DOHH2 (cell line): ENCODE results near the gene LRP10.

Experiments used
- H3F3A ChIP-seq: fragments of 200-600 bp; sonication (generic), shearing (Covaris generic); 2 replicates; pipeline ENCODE4 v1.6.0; 2016; ENCODE audit warnings: antibody characterized with exemption, mild to moderate bottlenecking; ENCODE audit not compliant: control insufficient read depth, insufficient read depth
- H3K27ac ChIP-seq: fragments of 200-600 bp; sonication (generic); 2 replicates; pipeline ENCODE4 v1.5.1; 2014; ENCODE audit warnings: low read depth, mild to moderate bottlenecking, low read length, moderate library complexity
- H3K27me3 ChIP-seq: fragments of 200-600 bp; sonication (generic); 2 replicates; pipeline ENCODE4 v1.6.1; 2014; ENCODE audit warnings: mild to moderate bottlenecking, low read length, mixed read lengths; ENCODE audit not compliant: control insufficient read depth
- H3K36me3 ChIP-seq: fragments of 200-600 bp; sonication (generic); 2 replicates; pipeline ENCODE4 v1.6.1; 2014; ENCODE audit warnings: mild to moderate bottlenecking, low read length, moderate library complexity, mixed read lengths; ENCODE audit not compliant: control insufficient read depth
- H3K4me1 ChIP-seq: fragments of 200-600 bp; sonication (generic); 2 replicates; pipeline ENCODE4 v1.6.1; 2014; ENCODE audit warnings: mild to moderate bottlenecking, low read length, mixed read lengths; ENCODE audit not compliant: control insufficient read depth
- H3K4me2 ChIP-seq: fragments of 200-600 bp; sonication (generic); 2 replicates; pipeline ENCODE4 v1.6.0; 2014; ENCODE audit warnings: mild to moderate bottlenecking, low read length, moderate library complexity
- H3K4me3 ChIP-seq: fragments of 200-600 bp; sonication (generic); 2 replicates; pipeline ENCODE4 v1.5.1; 2014; ENCODE audit warnings: mild to moderate bottlenecking, low read length, mixed read lengths
- H3K79me2 ChIP-seq: fragments of 200-600 bp; sonication (generic); 2 replicates; pipeline ENCODE4 v1.6.1; 2014; ENCODE audit warnings: mild to moderate bottlenecking, low read length, mixed read lengths; ENCODE audit not compliant: control insufficient read depth
- H3K9me2 ChIP-seq: fragments of 200-600 bp; sonication (generic); replicated peaks from 2 replicates; pipeline ENCODE4 v1.6.1; 2014; ENCODE audit warnings: mild to moderate bottlenecking, low read length, mixed read lengths; ENCODE audit not compliant: control insufficient read depth
- H3K9me3 ChIP-seq: fragments of 200-600 bp; sonication (generic); 2 replicates; pipeline ENCODE4 v1.6.1; 2014; ENCODE audit warnings: antibody characterized with exemption, low read length, mixed read lengths; ENCODE audit not compliant: control insufficient read depth, insufficient read depth
- H4K20me1 ChIP-seq: fragments of 200-600 bp; sonication (generic); 2 replicates; pipeline ENCODE4 v1.6.0; 2014; ENCODE audit warnings: low read depth, mild to moderate bottlenecking, antibody characterized with exemption, low read length, moderate library complexity; ENCODE audit not compliant: control insufficient read depth, insufficient read depth
- EZH2phosphoT487 ChIP-seq: fragments of 200-600 bp; sonication (generic); IDR thresholded peaks from 2 replicates; pipeline ENCODE4 v1.6.1; 2017; ENCODE audit warnings: borderline replicate concordance, mild to moderate bottlenecking, antibody characterized with exemption, low read length, moderate library complexity, mixed read lengths
- TF ChIP-seq, protein P1 (sequence below): fragments of 200-600 bp; sonication (generic); IDR thresholded peaks from one replicate; pipeline ENCODE4 v1.5.1; 2014; ENCODE audit warnings: antibody characterized with exemption, mild to moderate bottlenecking, low read depth, low read length; ENCODE audit not compliant: poor library complexity, severe bottlenecking

LRP10 gene

GRCh38 chr14:22918804-22919600 lies 47.5 kb downstream of the LRP10 start, which contains the start of gene RBM23:
TSS of gene RBM23 (minus strand) at chr14:22919149.
- H3F3A ChIP-seq: peaks cover 30% of the 10 kb centered on the region
- TF ChIP-seq, protein P1, sequence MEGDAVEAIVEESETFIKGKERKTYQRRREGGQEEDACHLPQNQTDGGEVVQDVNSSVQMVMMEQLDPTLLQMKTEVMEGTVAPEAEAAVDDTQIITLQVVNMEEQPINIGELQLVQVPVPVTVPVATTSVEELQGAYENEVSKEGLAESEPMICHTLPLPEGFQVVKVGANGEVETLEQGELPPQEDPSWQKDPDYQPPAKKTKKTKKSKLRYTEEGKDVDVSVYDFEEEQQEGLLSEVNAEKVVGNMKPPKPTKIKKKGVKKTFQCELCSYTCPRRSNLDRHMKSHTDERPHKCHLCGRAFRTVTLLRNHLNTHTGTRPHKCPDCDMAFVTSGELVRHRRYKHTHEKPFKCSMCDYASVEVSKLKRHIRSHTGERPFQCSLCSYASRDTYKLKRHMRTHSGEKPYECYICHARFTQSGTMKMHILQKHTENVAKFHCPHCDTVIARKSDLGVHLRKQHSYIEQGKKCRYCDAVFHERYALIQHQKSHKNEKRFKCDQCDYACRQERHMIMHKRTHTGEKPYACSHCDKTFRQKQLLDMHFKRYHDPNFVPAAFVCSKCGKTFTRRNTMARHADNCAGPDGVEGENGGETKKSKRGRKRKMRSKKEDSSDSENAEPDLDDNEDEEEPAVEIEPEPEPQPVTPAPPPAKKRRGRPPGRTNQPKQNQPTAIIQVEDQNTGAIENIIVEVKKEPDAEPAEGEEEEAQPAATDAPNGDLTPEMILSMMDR: no peak
- TF ChIP-seq EZH2phosphoT487: no peak
- no peaks in the 10 kb centered on the region for H3K9me2 ChIP-seq
- no peaks in the 10 kb centered on the region for H4K20me1 ChIP-seq
- peaks cover 40% of the 10 kb centered on the region for H3K4me1 ChIP-seq
- H3K27ac ChIP-seq: peak within 1 kb of the TSS; percentile 79
- H3K9me3 ChIP-seq: no peaks in the 10 kb centered on the region
- peaks cover 79% of the 10 kb centered on the region for H3K36me3 ChIP-seq
- no peaks in the 10 kb centered on the region for H3K27me3 ChIP-seq
- H3K4me2 ChIP-seq: peak within 1 kb of the TSS; percentile 90
- peak within 1 kb of the TSS; percentile 97 for H3K4me3 ChIP-seq
- H3K79me2 ChIP-seq: peaks cover 47% of the 10 kb centered on the region

DNA sequence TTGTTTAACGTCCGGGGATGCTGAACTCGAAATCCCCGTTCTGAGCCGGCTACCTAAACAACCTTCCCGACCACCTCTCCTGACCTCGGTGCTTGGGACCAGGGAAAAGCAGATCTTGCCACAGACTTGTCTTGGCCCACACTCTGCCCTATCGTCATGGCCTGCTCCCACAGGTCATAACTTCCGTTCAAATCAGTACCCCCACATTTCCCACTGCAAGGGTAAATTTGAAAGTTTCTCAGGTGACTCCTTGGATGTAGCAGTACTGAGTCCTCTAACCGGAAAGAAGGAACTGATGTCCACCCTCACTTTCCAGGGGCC lies 48.0 kb downstream of the LRP10 start:
- peaks cover 82% of the 10 kb centered on the region for H3K36me3 ChIP-seq
- peak overlapping the region; percentile 79 for H3K27ac ChIP-seq
- no peaks in the 10 kb centered on the region for H3K27me3 ChIP-seq
- peaks cover 30% of the 10 kb centered on the region for H3F3A ChIP-seq
- H3K4me3 ChIP-seq: peak overlapping the region; percentile 79
- H4K20me1 ChIP-seq: no peaks in the 10 kb centered on the region
- H3K9me3 ChIP-seq: no peaks in the 10 kb centered on the region
- H3K4me1 ChIP-seq: peaks cover 40% of the 10 kb centered on the region
- peaks cover 42% of the 10 kb centered on the region for H3K79me2 ChIP-seq
- peak overlapping the region; percentile 81 for H3K4me2 ChIP-seq
- H3K9me2 ChIP-seq: no peaks in the 10 kb centered on the region
- TF ChIP-seq EZH2phosphoT487: no peak
- TF ChIP-seq, protein P1: no peak

DNA sequence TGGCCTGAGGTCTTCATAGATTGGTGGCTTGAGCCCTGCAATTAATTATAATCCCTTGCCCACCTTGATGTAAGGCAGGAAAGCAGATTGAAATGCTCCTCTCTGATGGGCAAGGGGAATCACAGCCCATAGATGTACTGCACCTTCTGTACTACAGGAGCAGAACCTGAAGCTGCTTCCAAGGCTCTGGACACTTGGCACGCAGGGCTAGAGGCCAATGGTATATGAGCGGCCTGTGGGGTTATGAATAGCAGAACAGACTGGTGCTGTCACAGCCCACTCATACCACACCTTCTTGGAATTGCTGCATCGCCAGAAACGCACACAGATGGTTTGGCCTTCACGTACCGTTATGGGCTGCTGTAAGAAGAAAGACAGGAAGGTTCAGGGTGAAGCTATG lies 49.2 kb downstream of the LRP10 start:
- Histone ChIP-seq H3K4me2 (no peak overlapping the region), H3K27me3 (no peaks in the 10 kb centered on the region), H3K79me2 (peaks cover 33% of the 10 kb centered on the region), H3K27ac (no peak overlapping the region; the same call in 1 of the 2 replicates), H3F3A (peaks cover 27% of the 10 kb centered on the region), H3K4me3 (no peak overlapping the region), H3K9me2 (no peaks in the 10 kb centered on the region), H3K4me1 (peaks cover 35% of the 10 kb centered on the region), H3K36me3 (peaks cover 83% of the 10 kb centered on the region), H4K20me1 (no peaks in the 10 kb centered on the region), H3K9me3 (no peaks in the 10 kb centered on the region)
- TF ChIP-seq, protein P1: no peak
